Stimulated activated CD4-positive, alpha-beta T cell treated with anti-CD3 and anti-CD28 coated beads, TNF-alpha, amount 100 ng/mL, for 1 hour (primary cell): Measurements from ENCODE around the gene ALDH1A2.
"Not testable (repeated sequence)": the region's sequence is repeated elsewhere in the genome, so short reads cannot be mapped to it uniquely, and the experiment has no call there.

Source experiments
- DNase-seq, 3 donors: peaks; one replicate each; pipeline ENCODE4 v3.0.0-alpha.2; 2020; ENCODE audit warnings: low read depth in 3 of 3, low spot score in 1 of 3

The ALDH1A2 gene

GRCh38 chr15:58069008-58069407, 3.5 kb upstream of the ALDH1A2 start:
- DNase-seq = no peak

GRCh38 chr15:58066042-58066867, 744 bp upstream of the ALDH1A2 start:
- DNase-seq = peak in 1 of 3 donors; percentile 43

GRCh38 chr15:58064980-58065444, 499 bp downstream of the ALDH1A2 start:
- peak in 1 of 3 donors; percentile 1 for DNase-seq

GRCh38 chr15:58064082-58064979, 1.2 kb downstream of the ALDH1A2 start:
- DNase-seq = no peak

- DNase-seq = no peak
Measured at GRCh38 chr15:58063614-58064013, 1.9 kb downstream of the ALDH1A2 start.

- no peak for DNase-seq
Measured at GRCh38 chr15:58062983-58063382, 2.5 kb downstream of the ALDH1A2 start.

GRCh38 chr15:58062175-58062574, 3.3 kb downstream of the ALDH1A2 start:
- no peak for DNase-seq

- DNase-seq = no peak
Measured at GRCh38 chr15:58060575-58060974, 4.9 kb downstream of the ALDH1A2 start.

GRCh38 chr15:58058729-58059128, 6.8 kb downstream of the ALDH1A2 start:
- DNase-seq = no peak

- DNase-seq = no peak
Measured at GRCh38 chr15:58058073-58058472, 7.4 kb downstream of the ALDH1A2 start.

- DNase-seq = no peak
Measured at GRCh38 chr15:58057559-58057958, 8.0 kb downstream of the ALDH1A2 start.

GRCh38 chr15:58056015-58056414, 9.5 kb downstream of the ALDH1A2 start:
- DNase-seq = no peak

GRCh38 chr15:58053315-58054153, 12.0 kb downstream of the ALDH1A2 start:
- DNase-seq = no peak

GRCh38 chr15:58052334-58052733, 13.2 kb downstream of the ALDH1A2 start:
- DNase-seq = no peak

- no peak for DNase-seq
Measured at GRCh38 chr15:58049520-58050227, 15.8 kb downstream of the ALDH1A2 start.

GRCh38 chr15:58048261-58048660, 17.2 kb downstream of the ALDH1A2 start:
- no peak for DNase-seq

GRCh38 chr15:58047149-58047548, 18.4 kb downstream of the ALDH1A2 start:
- no peak for DNase-seq

- no peak for DNase-seq
Measured at GRCh38 chr15:58046467-58046866, 19.0 kb downstream of the ALDH1A2 start.

GRCh38 chr15:58045376-58045775, 20.1 kb downstream of the ALDH1A2 start:
- not testable (repeated sequence) for DNase-seq

GRCh38 chr15:58044551-58044950, 21.0 kb downstream of the ALDH1A2 start:
- DNase-seq = no peak
